ENCODE measurements around the gene TEX36. TPM values are rescaled to one million over a fixed set of nuclear protein-coding genes. Genes with fewer than 3 reads are reported as not detected.

TEX36 gene
- total and polyA plus RNA-seq, 2 donors from 2014 or later = not detected

DNA sequence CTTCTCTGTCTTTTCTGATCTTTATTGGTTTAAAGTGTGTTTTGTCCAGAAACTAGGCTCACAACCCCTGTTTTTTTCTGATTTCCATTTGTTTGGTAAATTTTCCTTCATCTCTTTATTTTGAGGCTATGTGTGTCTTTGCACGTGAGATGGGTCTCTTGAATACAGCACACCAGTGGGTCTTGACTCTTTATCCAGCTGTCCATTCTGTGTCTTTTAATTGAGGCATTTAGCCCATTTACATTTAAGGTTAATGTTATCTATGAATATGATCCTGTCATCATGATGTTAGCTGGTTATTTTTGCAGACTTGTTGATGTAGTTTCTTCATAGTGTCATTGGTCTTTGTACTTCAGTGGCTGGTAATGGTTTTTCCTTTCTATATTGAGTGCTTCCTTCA, 10.1 kb downstream of the TEX36 start:
- FAIRE-seq (no peak), DNase-seq (no peak)
- intact Hi-C loops (cut with DNase I) = no loop called here
- no peak overlapping the region for H3K4me3 ChIP-seq (ENCODE audit: low read length in 3 of 3)
- H3K9me3 ChIP-seq (ENCODE audit: control insufficient read depth in 2 of 3, insufficient read depth in 1 of 3, low read length in 3 of 3) = peaks cover 0 to 11% (median 0%) of the 10 kb centered on the region in 3 donors
- no peaks in the 10 kb centered on the region for H3K4me1 ChIP-seq (ENCODE audit: control insufficient read depth in 2 of 3, insufficient read depth in 2 of 3, low read depth in 1 of 3, low read length in 3 of 3)
- no peaks in the 10 kb centered on the region for H3K36me3 ChIP-seq (ENCODE audit: control insufficient read depth in 2 of 3, insufficient read depth in 3 of 3, low read length in 3 of 3)
- no peaks in the 10 kb centered on the region for H3K27me3 ChIP-seq (ENCODE audit: control insufficient read depth, insufficient read depth, low read length)
- H3K9ac ChIP-seq (ENCODE audit: low read length in 3 of 3) = no peak overlapping the region
- H3K27ac ChIP-seq (ENCODE audit: low read depth in 2 of 2, low read length in 2 of 2) = no peak overlapping the region
- TF ChIP-seq, protein P1, sequence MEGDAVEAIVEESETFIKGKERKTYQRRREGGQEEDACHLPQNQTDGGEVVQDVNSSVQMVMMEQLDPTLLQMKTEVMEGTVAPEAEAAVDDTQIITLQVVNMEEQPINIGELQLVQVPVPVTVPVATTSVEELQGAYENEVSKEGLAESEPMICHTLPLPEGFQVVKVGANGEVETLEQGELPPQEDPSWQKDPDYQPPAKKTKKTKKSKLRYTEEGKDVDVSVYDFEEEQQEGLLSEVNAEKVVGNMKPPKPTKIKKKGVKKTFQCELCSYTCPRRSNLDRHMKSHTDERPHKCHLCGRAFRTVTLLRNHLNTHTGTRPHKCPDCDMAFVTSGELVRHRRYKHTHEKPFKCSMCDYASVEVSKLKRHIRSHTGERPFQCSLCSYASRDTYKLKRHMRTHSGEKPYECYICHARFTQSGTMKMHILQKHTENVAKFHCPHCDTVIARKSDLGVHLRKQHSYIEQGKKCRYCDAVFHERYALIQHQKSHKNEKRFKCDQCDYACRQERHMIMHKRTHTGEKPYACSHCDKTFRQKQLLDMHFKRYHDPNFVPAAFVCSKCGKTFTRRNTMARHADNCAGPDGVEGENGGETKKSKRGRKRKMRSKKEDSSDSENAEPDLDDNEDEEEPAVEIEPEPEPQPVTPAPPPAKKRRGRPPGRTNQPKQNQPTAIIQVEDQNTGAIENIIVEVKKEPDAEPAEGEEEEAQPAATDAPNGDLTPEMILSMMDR (IDR thresholded peaks at IDR 0.05; ENCODE audit: borderline replicate concordance, extremely low read depth, insufficient read depth) = no peak

GRCh38 chr10:125662584-125662983, 20.4 kb downstream of the TEX36 start:
- Histone ChIP-seq H3K4me3 (ENCODE audit: low read length in 3 of 3) (no peak overlapping the region), H3K36me3 (ENCODE audit: control insufficient read depth in 2 of 3, insufficient read depth in 3 of 3, low read length in 3 of 3) (no peaks in the 10 kb centered on the region)
- intact Hi-C loops (cut with DNase I) = no loop called here

DNA sequence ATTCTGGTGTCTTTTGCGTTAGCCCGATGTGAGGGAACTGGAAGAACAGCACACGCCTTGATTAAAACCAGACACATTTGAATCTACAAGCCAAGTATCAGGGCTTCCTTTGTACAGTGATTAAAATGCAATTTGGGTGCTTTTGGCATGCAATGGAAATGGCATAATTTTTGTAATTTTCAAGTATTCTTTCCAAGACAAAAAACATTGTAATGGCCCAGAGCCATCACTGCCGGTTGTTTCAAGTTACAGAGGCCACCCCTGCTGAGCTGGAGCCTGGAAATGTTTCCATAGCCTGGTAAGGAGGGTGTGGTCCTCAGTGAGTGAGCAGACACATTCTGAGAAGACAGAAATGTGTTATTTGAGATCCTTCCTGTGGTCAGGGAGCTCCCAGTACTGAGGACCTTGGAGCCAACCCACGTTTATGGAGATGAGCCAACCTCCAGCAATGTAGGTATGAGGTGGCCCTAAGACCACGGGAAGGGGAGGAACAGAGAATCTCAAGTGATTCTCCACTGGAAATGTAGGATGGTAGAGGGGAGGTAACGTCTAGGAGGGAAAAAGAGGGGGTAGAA, 20.9 kb downstream of the TEX36 start:
- TF ChIP-seq, protein P1 (IDR thresholded peaks at IDR 0.05; ENCODE audit: borderline replicate concordance, extremely low read depth, insufficient read depth) = no peak
- no peak overlapping the region for H3K27ac ChIP-seq (ENCODE audit: low read depth in 2 of 2, low read length in 2 of 2)
- peaks cover 0 to 3% (median 0%) of the 10 kb centered on the region in 3 donors for H3K9me3 ChIP-seq (ENCODE audit: control insufficient read depth in 2 of 3, insufficient read depth in 1 of 3, low read length in 3 of 3)
- H3K27me3 ChIP-seq (ENCODE audit: control insufficient read depth, insufficient read depth, low read length) = no peaks in the 10 kb centered on the region
- FAIRE-seq (no peak), DNase-seq (no peak)
- H3K9ac ChIP-seq (ENCODE audit: low read length in 3 of 3) = no peak overlapping the region
- H3K36me3 ChIP-seq (ENCODE audit: control insufficient read depth in 2 of 3, insufficient read depth in 3 of 3, low read length in 3 of 3) = no peaks in the 10 kb centered on the region
- H3K4me3 ChIP-seq (ENCODE audit: low read length in 3 of 3) = no peak overlapping the region
- intact Hi-C loops (cut with DNase I) = no loop called here
- no peaks in the 10 kb centered on the region for H3K4me1 ChIP-seq (ENCODE audit: control insufficient read depth in 2 of 3, insufficient read depth in 2 of 3, low read depth in 1 of 3, low read length in 3 of 3)

More at GRCh38 chr10:125662584-125662983, 20.4 kb downstream of the TEX36 start:
- FAIRE-seq = no peak
- peaks cover 0 to 3% (median 0%) of the 10 kb centered on the region in 3 donors for H3K9me3 ChIP-seq (ENCODE audit: control insufficient read depth in 2 of 3, insufficient read depth in 1 of 3, low read length in 3 of 3)
- no peak overlapping the region for H3K9ac ChIP-seq (ENCODE audit: low read length in 3 of 3)
- no peaks in the 10 kb centered on the region for H3K4me1 ChIP-seq (ENCODE audit: control insufficient read depth in 2 of 3, insufficient read depth in 2 of 3, low read depth in 1 of 3, low read length in 3 of 3)
- TF ChIP-seq, protein P1 (IDR thresholded peaks at IDR 0.05; ENCODE audit: borderline replicate concordance, extremely low read depth, insufficient read depth) = no peak
- no peak for DNase-seq
- H3K27ac ChIP-seq (ENCODE audit: low read depth in 2 of 2, low read length in 2 of 2) = no peak overlapping the region
- H3K27me3 ChIP-seq (ENCODE audit: control insufficient read depth, insufficient read depth, low read length) = no peaks in the 10 kb centered on the region

Data from kidney (tissue), 14 donors.